B cell (primary cell): ENCODE measurements around the gene EPHB1. TPM values are rescaled to one million over a fixed set of nuclear protein-coding genes. Genes with fewer than 3 reads are reported as not detected.

ENCODE experiments used
- ATAC-seq: fragments of 200-7000 bp; cut with Tn5 transposase; one replicate; pipeline ENCODE4 v1.10.0; 2021; ENCODE audit warnings: low read depth, mild to moderate bottlenecking, moderate number of reproducible peaks, moderate library complexity
- CTCF ChIA-PET: fragments of 350-600 bp; sonication (Branson Sonifier 250); formaldehyde crosslinking; loops from one replicate; lab custom pipeline; 2021; ENCODE audit warnings: antibody characterized with exemption, inconsistent platforms; lab: Charles Lee
- POLR2A ChIA-PET: fragments of 350-600 bp; sonication (Branson Sonifier 250); formaldehyde crosslinking; loops from one replicate; lab custom pipeline; 2021; ENCODE audit warnings: antibody characterized with exemption; lab: Charles Lee
- DNase-seq: peaks from one replicate; pipeline ENCODE4 v3.0.0; 2013
- H2AFZ ChIP-seq: 2 replicates; pipeline ENCODE4 v1.6.1; 2012; ENCODE audit warnings: mild to moderate bottlenecking, low read depth, low read length; ENCODE audit not compliant: insufficient read depth, poor library complexity, severe bottlenecking
- H3K27ac ChIP-seq, 2 donors: 1 replicate in 1 of 2; 2 replicates in 1 of 2; pipeline ENCODE4 v1.5.1; 2012 to 2013; ENCODE audit warnings: low read length in 2 of 2, mild to moderate bottlenecking in 2 of 2, moderate library complexity in 1 of 2
- H3K27me3 ChIP-seq, 4 experiments: fragments of 200-600 bp in 1 of 4; sonication (generic) in 1 of 4; replicated peaks in 1 of 4; 1 replicate in 2 of 4; 2 replicates in 2 of 4; pipeline versions ENCODE4 v1.6.1 to v1.7.0; 2013 to 2016; ENCODE audit warnings: low read length in 3 of 4, mild to moderate bottlenecking in 2 of 4, mixed read lengths in 1 of 4, moderate library complexity in 1 of 4; ENCODE audit not compliant: insufficient read depth in 4 of 4, control insufficient read depth in 3 of 4; ENCODE audit errors: control extremely low read depth in 1 of 4
- H3K36me3 ChIP-seq, 2 experiments: replicated peaks in 1 of 2; 1 replicate in 1 of 2; 2 replicates in 1 of 2; pipeline versions ENCODE4 v1.6.1 to v1.7.1; 2013; ENCODE audit warnings: low read length in 1 of 2; ENCODE audit not compliant: insufficient read depth in 2 of 2, control insufficient read depth in 1 of 2; ENCODE audit errors: control extremely low read depth in 1 of 2, extremely low read depth in 1 of 2
- H3K4me1 ChIP-seq, 2 donors: fragments of 200-600 bp in 1 of 2; sonication (generic) in 1 of 2; 1 replicate in 1 of 2; 2 replicates in 1 of 2; pipeline versions ENCODE4 v1.5.1 to v1.6.1; 2013 to 2017; ENCODE audit warnings: low read length in 2 of 2; ENCODE audit not compliant: control insufficient read depth in 2 of 2, insufficient read depth in 2 of 2
- H3K4me2 ChIP-seq: replicated peaks from 2 replicates; pipeline ENCODE3; 2012; ENCODE audit warnings: mild to moderate bottlenecking, low read depth, low read length; ENCODE audit not compliant: poor library complexity, severe bottlenecking
- H3K4me3 ChIP-seq, 5 experiments: fragments of 200-600 bp in 1 of 5; sonication (generic) in 1 of 5; 1 replicate in 3 of 5; 2 replicates in 2 of 5; pipeline versions ENCODE4 v1.5.1 to v1.7.0; 2011 to 2016; ENCODE audit warnings: low read length in 4 of 5, mild to moderate bottlenecking in 4 of 5, low read depth in 2 of 5, control low read depth in 1 of 5, moderate library complexity in 1 of 5; ENCODE audit not compliant: insufficient read depth in 1 of 5; ENCODE audit errors: control extremely low read depth in 1 of 5, extremely low read depth in 1 of 5
- H3K79me2 ChIP-seq: fragments of 200-600 bp; sonication (generic); one replicate; pipeline ENCODE4 v1.6.0; 2016; ENCODE audit warnings: low read length; ENCODE audit not compliant: control insufficient read depth, insufficient read depth
- H3K9ac ChIP-seq: fragments of 200-600 bp; sonication (generic); 2 replicates; pipeline ENCODE4 v1.6.1; 2017; ENCODE audit warnings: mild to moderate bottlenecking, low read length, moderate library complexity
- H3K9me3 ChIP-seq, 3 donors: one replicate each; pipeline versions ENCODE4 v1.6.1 to v1.7.1; 2013; ENCODE audit warnings: low read length in 2 of 3; ENCODE audit not compliant: control insufficient read depth in 2 of 3, insufficient read depth in 1 of 3; ENCODE audit errors: control extremely low read depth in 1 of 3
- H4K20me1 ChIP-seq: 2 replicates; pipeline ENCODE4 v1.6.0; 2012; ENCODE audit warnings: mild to moderate bottlenecking, low read length; ENCODE audit not compliant: insufficient read depth, control insufficient read depth, poor library complexity, severe bottlenecking
- H3K27ac Mint-ChIP-seq: one replicate; pipeline ENCODE4 v1.8.0; 2021; ENCODE audit warnings: mixed read lengths
- H3K27me3 Mint-ChIP-seq: one replicate; pipeline ENCODE4 v1.8.0; 2021; ENCODE audit warnings: mixed read lengths
- H3K4me1 Mint-ChIP-seq: one replicate; pipeline ENCODE4 v1.8.0; 2021; ENCODE audit warnings: mixed read lengths
- H3K4me3 Mint-ChIP-seq: one replicate; pipeline ENCODE4 v1.8.0; 2021; ENCODE audit warnings: mixed read lengths
- H3K9me3 Mint-ChIP-seq: one replicate; pipeline ENCODE4 v1.8.0; 2022; ENCODE audit warnings: mixed read lengths; ENCODE audit not compliant: insufficient read depth
- EZH2 ChIP-seq: IDR thresholded peaks from 2 replicates; pipeline ENCODE4 v1.6.1; 2012; ENCODE audit warnings: borderline replicate concordance, low read depth, mild to moderate bottlenecking, moderate library complexity, low read length; ENCODE audit not compliant: insufficient read depth, poor library complexity, severe bottlenecking
- WGBS: methylation state at CpG from one replicate; pipeline ENCODE4 v1.1.5; 2013; ENCODE audit warnings: missing lambda C conversion rate; ENCODE audit not compliant: insufficient coverage; 5-methylcytosine and 5-hydroxymethylcytosine counted together
- intact Hi-C: fragments of 100-400 bp; cut with micrococcal nuclease; formaldehyde crosslinking; loops from one replicate; pipeline ENCODE4 v1.10.0; 2022
- polyA plus RNA-seq: library from polyadenylated mRNA; depleted of rRNA; stranded (reverse); fragments of >200 nt; gene quantifications from 2 replicates; pipeline ENCODE4 v1.2.3, GENCODE V29; 2012
- total RNA-seq, 2 donors: library from RNA; stranded (reverse); fragments of 120-200 nt in 1 of 2; gene quantifications; 1 replicate in 1 of 2; 2 replicates in 1 of 2; pipeline versions ENCODE4 v1.2.3 to v1.2.4, GENCODE V29; 2013 to 2022
- TF ChIP-seq, protein P1 (sequence below): fragments of 200-600 bp; IDR thresholded peaks from one replicate; pipeline ENCODE4 v1.8.0; 2022; ENCODE audit warnings: antibody characterized with exemption, mild to moderate bottlenecking

EPHB1 gene
- total and polyA plus RNA-seq, 2 donors (not counting 1 experiment from before 2014, with no cell fraction given), result 0.01 TPM; not detected in 1

DNA sequence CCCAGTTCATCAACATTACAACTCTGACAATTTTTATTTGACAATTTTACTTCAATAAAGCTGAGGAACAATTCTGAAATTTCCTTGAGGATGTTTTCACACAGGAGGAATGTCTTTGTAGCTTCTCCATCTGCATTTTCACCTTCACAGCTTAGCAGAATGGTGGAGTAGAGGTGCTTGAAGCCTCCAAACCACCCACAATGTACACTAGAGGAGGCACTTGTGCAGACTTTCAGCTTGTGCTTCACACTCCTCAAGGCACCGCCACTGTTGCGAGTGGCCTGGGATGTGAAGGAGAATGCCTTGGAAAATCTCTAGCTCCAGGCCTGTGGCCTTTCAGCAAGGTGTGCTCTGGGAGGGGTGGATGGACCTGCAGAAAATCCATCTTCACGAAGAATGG is 181.9 kb downstream of the EPHB1 start:
- WGBS, result no CpG with 5 or more reads among the region's 3 CpGs
- ChIA-PET CTCF (no interaction called here), POLR2A (no interaction called here)
- Histone ChIP-seq H3K4me2 (no peak overlapping the region), H4K20me1 (no peaks in the 10 kb centered on the region), H3K79me2 (no peaks in the 10 kb centered on the region), H3K4me1 (no peaks in the 10 kb centered on the region), H3K36me3 (no peaks in the 10 kb centered on the region), H3K9me3 (no peaks in the 10 kb centered on the region), H3K9ac (no peak overlapping the region), H3K27me3 (no peaks in the 10 kb centered on the region), H3K27ac (no peak overlapping the region), H2AFZ (no peak overlapping the region), H3K4me3 (no peak overlapping the region)
- ATAC-seq (no peak), DNase-seq (no peak)
- intact Hi-C loops, result no loop called here
- TF ChIP-seq, protein P1, sequence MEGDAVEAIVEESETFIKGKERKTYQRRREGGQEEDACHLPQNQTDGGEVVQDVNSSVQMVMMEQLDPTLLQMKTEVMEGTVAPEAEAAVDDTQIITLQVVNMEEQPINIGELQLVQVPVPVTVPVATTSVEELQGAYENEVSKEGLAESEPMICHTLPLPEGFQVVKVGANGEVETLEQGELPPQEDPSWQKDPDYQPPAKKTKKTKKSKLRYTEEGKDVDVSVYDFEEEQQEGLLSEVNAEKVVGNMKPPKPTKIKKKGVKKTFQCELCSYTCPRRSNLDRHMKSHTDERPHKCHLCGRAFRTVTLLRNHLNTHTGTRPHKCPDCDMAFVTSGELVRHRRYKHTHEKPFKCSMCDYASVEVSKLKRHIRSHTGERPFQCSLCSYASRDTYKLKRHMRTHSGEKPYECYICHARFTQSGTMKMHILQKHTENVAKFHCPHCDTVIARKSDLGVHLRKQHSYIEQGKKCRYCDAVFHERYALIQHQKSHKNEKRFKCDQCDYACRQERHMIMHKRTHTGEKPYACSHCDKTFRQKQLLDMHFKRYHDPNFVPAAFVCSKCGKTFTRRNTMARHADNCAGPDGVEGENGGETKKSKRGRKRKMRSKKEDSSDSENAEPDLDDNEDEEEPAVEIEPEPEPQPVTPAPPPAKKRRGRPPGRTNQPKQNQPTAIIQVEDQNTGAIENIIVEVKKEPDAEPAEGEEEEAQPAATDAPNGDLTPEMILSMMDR, result no peak
- no peak for TF ChIP-seq EZH2
- Mint-ChIP-seq H3K4me1 (no peaks in the 10 kb centered on the region), H3K27ac (no peak overlapping the region), H3K9me3 (no peaks in the 10 kb centered on the region), H3K4me3 (no peak overlapping the region), H3K27me3 (peaks cover 6% of the 10 kb centered on the region)

DNA sequence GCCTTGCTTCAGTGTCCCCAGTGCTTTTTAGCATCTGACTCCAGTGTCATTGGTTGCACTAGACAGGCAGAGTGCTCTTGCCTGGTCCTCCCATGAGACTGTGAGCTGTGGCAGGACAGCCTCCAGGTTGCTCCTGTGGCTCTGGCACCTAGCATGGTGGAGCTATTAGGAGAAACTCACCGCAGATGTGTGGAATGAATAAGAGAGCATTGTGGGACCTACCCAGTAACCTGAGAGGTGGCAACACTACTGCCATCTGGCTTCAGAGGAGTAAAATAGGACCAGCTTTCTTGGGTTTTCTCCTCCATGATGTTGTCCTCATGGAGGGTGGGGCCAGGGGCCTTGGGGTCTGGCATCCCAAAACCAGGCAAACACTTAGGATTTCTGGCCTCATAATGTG is 183.6 kb downstream of the EPHB1 start:
- Histone ChIP-seq H4K20me1 (no peaks in the 10 kb centered on the region), H3K27ac (no peak overlapping the region), H3K9ac (no peak overlapping the region), H3K79me2 (no peaks in the 10 kb centered on the region), H3K4me2 (no peak overlapping the region), H2AFZ (no peak overlapping the region), H3K27me3 (no peaks in the 10 kb centered on the region), H3K9me3 (no peaks in the 10 kb centered on the region), H3K4me3 (no peak overlapping the region), H3K4me1 (no peaks in the 10 kb centered on the region), H3K36me3 (no peaks in the 10 kb centered on the region)
- POLR2A ChIA-PET, result no interaction called here
- DNase-seq (no peak), ATAC-seq (no peak)
- H3K4me1 Mint-ChIP-seq, result no peaks in the 10 kb centered on the region
- intact Hi-C loops, result no loop called here
- CTCF ChIA-PET, result no interaction called here
- no peak for TF ChIP-seq EZH2
- TF ChIP-seq, protein P1, result no peak
- no peak overlapping the region for H3K4me3 Mint-ChIP-seq
- H3K27me3 Mint-ChIP-seq, result peaks cover 6% of the 10 kb centered on the region
- H3K9me3 Mint-ChIP-seq, result no peaks in the 10 kb centered on the region
- 80% methylated on average over 1 of the region's 1 CpG for WGBS
- no peak overlapping the region for H3K27ac Mint-ChIP-seq
